Stomach (tissue), 9 donors: ENCODE results near the gene PRDM16. TPM values are rescaled to one million over a fixed set of nuclear protein-coding genes. Genes with fewer than 3 reads are reported as not detected.

Experiments used
- DNase-seq, 2 donors: peaks; one replicate each; pipeline versions ENCODE4 v3.0.0 to v3.0.0-alpha.2; 2013 to 2019
- H3K27ac ChIP-seq, 5 donors: fragments of 200-600 bp in 4 of 5; sonication (generic) in 4 of 5; one replicate each; pipeline ENCODE4 v1.5.1; 2013 to 2019; ENCODE audit warnings: mild to moderate bottlenecking in 1 of 5, moderate library complexity in 1 of 5
- H3K27me3 ChIP-seq, 3 donors: fragments of 200-600 bp; sonication (generic); one replicate each; pipeline ENCODE4 v1.5.1; 2017 to 2019; ENCODE audit warnings: mixed run types in 1 of 3
- H3K36me3 ChIP-seq, 4 donors: fragments of 200-600 bp; sonication (generic); 1 replicate in 3 of 4; 2 replicates in 1 of 4; pipeline ENCODE4 v1.5.1; 2016 to 2019
- H3K4me1 ChIP-seq, 4 donors: fragments of 200-600 bp; sonication (generic); one replicate each; pipeline ENCODE4 v1.5.1; 2016 to 2019
- H3K4me3 ChIP-seq, 4 donors: fragments of 200-600 bp; sonication (generic) in 3 of 4; one replicate each; pipeline ENCODE4 v1.5.1; 2016 to 2019; ENCODE audit warnings: mild to moderate bottlenecking in 1 of 4
- H3K9me3 ChIP-seq, 4 donors: fragments of 200-600 bp; sonication (generic); one replicate each; pipeline ENCODE4 v1.5.1; 2016 to 2019
- EP300 ChIP-seq: sonication (generic); formaldehyde crosslinking; IDR thresholded peaks from one replicate; pipeline ENCODE4 v1.6.1; 2017; ENCODE audit warnings: antibody characterized with exemption
- POLR2A ChIP-seq, 4 donors: fragments of 450-650 bp; IDR thresholded peaks; one replicate each; pipeline ENCODE4 v1.6.1; 2016; ENCODE audit warnings: antibody characterized with exemption in 4 of 4, control low read depth in 2 of 4, mild to moderate bottlenecking in 1 of 4, moderate library complexity in 1 of 4
- POLR2AphosphoS5 ChIP-seq, 3 donors: sonication (generic); formaldehyde crosslinking; IDR thresholded peaks; one replicate each; pipeline ENCODE4 v1.6.1; 2016; ENCODE audit warnings: antibody characterized with exemption in 3 of 3
- WGBS, 5 donors: extraction: QIAGEN DNeasy Blood & Tissue Kit in 3 of 5; methylation state at CpG; one replicate each; pipeline versions ENCODE4 v1.1.5 to v1.1.7; 2013 to 2018; 5-methylcytosine and 5-hydroxymethylcytosine counted together
- intact Hi-C: fragments of 100-400 bp; cut with DNase I; formaldehyde crosslinking; loops from one replicate; pipeline ENCODE4 v1.15.1; 2023; ENCODE audit warnings: low total_unique reads
- polyA plus RNA-seq, 3 donors: library from polyadenylated mRNA; stranded (reverse); fragments of 200-250 nt; gene quantifications; one replicate each; pipeline ENCODE4 v1.2.3, GENCODE V29; 2013
- total RNA-seq, 5 donors: library from RNA; depleted of rRNA; stranded (reverse); fragments of >200 nt; gene quantifications; one replicate each; pipeline versions ENCODE4 v1.1.0 to v1.2.3, GENCODE V29; 2014 to 2016
- TF ChIP-seq, protein P1 (sequence below), 7 experiments: fragments of 450-650 bp in 4 of 7; fragments of 200-600 bp in 3 of 7; sonication (generic) in 3 of 7; IDR thresholded peaks; one replicate each; pipeline ENCODE4 v1.5.1; 2016 to 2019; ENCODE audit warnings: antibody characterized with exemption in 7 of 7, control low read depth in 2 of 7, mild to moderate bottlenecking in 1 of 7
- donor health status: healthy with polysubstance abuse.
- donor health status: Bipolar disorder and iron deficiency.
- donor health status: healthy.

PRDM16 gene
- total and polyA plus RNA-seq, 8 donors = 0.29 to 222 (median 15.8) TPM

DNA sequence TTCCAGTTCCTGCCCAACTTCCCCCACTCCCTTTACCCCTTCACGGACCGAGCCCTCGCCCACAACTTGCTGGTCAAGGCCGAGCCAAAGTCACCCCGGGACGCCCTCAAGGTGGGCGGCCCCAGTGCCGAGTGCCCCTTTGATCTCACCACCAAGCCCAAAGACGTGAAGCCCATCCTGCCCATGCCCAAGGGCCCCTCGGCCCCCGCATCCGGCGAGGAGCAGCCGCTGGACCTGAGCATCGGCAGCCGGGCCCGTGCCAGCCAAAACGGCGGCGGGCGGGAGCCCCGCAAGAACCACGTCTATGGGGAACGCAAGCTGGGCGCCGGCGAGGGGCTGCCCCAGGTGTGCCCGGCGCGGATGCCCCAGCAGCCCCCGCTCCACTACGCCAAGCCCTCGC is 343.4 kb downstream of the PRDM16 start:
- H3K9me3 ChIP-seq = peaks cover 6 to 15% (median 12%) of the 10 kb centered on the region in 4 donors
- WGBS, 5 donors = 91 to 95% (median 94%) methylated on average over 28 to 33 of the region's 33 CpGs
- DNase-seq = no peak
- peaks cover 0 to 27% (median under 1%) of the 10 kb centered on the region in 4 donors for H3K4me1 ChIP-seq
- no peak overlapping the region for H3K27ac ChIP-seq
- peaks cover 0 to 55% (median 0%) of the 10 kb centered on the region in 3 donors for H3K27me3 ChIP-seq
- intact Hi-C loops = no loop called here
- TF ChIP-seq, protein P1, sequence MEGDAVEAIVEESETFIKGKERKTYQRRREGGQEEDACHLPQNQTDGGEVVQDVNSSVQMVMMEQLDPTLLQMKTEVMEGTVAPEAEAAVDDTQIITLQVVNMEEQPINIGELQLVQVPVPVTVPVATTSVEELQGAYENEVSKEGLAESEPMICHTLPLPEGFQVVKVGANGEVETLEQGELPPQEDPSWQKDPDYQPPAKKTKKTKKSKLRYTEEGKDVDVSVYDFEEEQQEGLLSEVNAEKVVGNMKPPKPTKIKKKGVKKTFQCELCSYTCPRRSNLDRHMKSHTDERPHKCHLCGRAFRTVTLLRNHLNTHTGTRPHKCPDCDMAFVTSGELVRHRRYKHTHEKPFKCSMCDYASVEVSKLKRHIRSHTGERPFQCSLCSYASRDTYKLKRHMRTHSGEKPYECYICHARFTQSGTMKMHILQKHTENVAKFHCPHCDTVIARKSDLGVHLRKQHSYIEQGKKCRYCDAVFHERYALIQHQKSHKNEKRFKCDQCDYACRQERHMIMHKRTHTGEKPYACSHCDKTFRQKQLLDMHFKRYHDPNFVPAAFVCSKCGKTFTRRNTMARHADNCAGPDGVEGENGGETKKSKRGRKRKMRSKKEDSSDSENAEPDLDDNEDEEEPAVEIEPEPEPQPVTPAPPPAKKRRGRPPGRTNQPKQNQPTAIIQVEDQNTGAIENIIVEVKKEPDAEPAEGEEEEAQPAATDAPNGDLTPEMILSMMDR (IDR thresholded peaks at IDR 0.05) = no peak
- TF ChIP-seq EP300 (no peak), POLR2AphosphoS5 (IDR thresholded peaks at IDR 0.05) (no peak), POLR2A (IDR thresholded peaks at IDR 0.05) (no peak)
- H3K36me3 ChIP-seq = peaks cover 0 to 22% (median 15%) of the 10 kb centered on the region in 4 donors
- H3K4me3 ChIP-seq = no peak overlapping the region

DNA sequence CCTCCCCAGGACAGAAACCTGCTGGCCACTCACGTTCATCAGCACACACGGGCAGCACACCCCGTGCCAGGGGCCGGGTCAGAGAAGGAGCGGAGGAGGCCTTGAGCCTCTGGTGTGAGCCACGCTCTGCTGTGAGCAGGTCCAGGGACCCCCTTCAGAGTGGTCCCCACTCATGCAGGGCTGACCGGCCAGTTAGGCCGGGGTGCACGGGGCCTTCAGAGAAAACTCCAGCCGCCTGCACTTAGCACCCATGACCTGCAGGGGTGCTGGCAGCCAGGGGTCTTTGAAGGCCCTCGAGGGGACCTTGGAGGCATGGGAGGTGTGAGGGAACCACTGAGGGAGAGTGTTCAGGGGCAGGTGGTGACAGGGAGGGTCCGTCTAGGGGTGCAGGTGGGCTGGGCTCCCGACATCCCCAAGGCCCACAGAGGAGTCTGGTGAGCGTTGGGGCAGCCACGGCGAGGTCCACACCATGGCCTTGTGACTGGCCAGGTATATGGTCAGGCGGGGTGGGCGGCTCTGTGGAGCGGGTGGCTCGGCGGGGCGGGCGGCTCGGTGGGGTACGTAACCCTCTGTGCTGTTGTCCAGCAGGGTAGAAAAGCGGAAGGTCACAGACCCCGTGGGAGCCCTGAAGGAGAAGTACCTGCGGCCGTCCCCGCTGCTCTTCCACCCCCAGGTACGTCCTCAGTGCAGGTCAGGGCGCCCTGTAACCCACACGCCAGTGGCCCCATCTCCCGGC is 345.1 kb downstream of the PRDM16 start:
- no peak for DNase-seq
- intact Hi-C loops = no loop called here

DNA sequence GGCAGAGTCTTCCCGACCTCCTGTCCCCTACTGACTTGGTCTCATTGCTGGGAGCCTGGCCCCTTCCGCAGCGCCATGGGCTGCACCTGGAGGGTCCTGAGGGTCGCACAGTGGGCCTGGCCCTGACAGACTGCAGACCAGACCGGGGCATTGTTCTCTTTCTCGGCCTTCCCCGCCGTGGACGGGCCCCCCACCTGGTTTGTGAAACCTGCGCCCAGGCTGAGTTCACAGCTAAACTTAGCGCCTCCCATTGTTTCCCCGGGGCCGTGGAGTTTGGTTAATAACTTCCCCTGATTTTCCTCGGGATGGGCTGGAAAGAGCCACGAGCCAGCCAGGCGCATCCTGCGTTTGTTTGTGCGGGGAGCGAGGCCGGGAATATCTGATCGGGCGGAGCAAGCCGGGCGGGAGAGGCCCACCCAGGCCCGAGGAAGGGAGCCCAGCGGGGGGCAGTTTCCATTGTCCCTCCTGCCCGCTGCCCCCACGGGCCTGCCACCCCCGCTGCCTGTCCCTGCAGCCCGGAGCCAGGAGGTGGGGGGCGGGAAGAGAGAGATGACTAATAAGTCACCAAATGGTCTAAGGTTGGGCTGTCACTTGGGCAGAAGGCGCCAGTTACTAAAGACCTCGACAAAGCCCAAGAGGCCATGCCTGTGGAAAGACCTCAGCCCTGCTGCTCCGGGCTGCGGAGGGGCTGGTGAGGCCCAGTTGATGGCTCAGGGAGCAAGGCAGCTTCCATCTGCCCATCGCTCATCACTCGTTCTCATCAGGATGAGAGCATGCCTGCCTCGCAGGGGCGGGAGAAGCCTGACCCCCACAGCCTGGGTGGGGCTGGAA is 346.5 kb downstream of the PRDM16 start:
- 70 to 80% (median 76%) methylated on average over 34 to 39 of the region's 39 CpGs for WGBS, 5 donors
- Histone ChIP-seq H3K4me1 (peaks cover 24 to 46% (median 27%) of the 10 kb centered on the region in 4 donors), H3K9me3 (peaks cover 6 to 16% (median 12%) of the 10 kb centered on the region in 4 donors), H3K4me3 (no peak overlapping the region), H3K27ac (peak overlapping the region in 3 of 5 donors; percentile 20 to 85 (median 84)), H3K27me3 (peaks cover 0 to 77% (median 0%) of the 10 kb centered on the region in 3 donors), H3K36me3 (peaks cover 0 to 20% (median 14%) of the 10 kb centered on the region in 4 donors)
- TF ChIP-seq POLR2A (IDR thresholded peaks at IDR 0.05) (no peak), POLR2AphosphoS5 (IDR thresholded peaks at IDR 0.05) (no peak), EP300 (no peak)
- TF ChIP-seq, protein P1 (IDR thresholded peaks at IDR 0.05) = no peak
- DNase-seq = no peak
- intact Hi-C loops = no loop called here

More for the DNA sequence above, 345.1 kb downstream of the PRDM16 start:
- WGBS, 5 donors = 94 to 97% (median 94%) methylated on average over 23 to 34 of the region's 34 CpGs
- no peak for TF ChIP-seq POLR2AphosphoS5 (IDR thresholded peaks at IDR 0.05)
- TF ChIP-seq, protein P1 (IDR thresholded peaks at IDR 0.05) = no peak
- TF ChIP-seq EP300 = no peak
- TF ChIP-seq POLR2A (IDR thresholded peaks at IDR 0.05) = no peak
- peaks cover 0 to 20% (median 14%) of the 10 kb centered on the region in 4 donors for H3K36me3 ChIP-seq
- H3K4me1 ChIP-seq = peaks cover 11 to 39% (median 18%) of the 10 kb centered on the region in 4 donors
- H3K27ac ChIP-seq = peak overlapping the region in 1 of 5 donors; percentile 14
- peaks cover 6 to 16% (median 12%) of the 10 kb centered on the region in 4 donors for H3K9me3 ChIP-seq
- H3K4me3 ChIP-seq = no peak overlapping the region
- H3K27me3 ChIP-seq = peaks cover 0 to 73% (median 0%) of the 10 kb centered on the region in 3 donors

DNA sequence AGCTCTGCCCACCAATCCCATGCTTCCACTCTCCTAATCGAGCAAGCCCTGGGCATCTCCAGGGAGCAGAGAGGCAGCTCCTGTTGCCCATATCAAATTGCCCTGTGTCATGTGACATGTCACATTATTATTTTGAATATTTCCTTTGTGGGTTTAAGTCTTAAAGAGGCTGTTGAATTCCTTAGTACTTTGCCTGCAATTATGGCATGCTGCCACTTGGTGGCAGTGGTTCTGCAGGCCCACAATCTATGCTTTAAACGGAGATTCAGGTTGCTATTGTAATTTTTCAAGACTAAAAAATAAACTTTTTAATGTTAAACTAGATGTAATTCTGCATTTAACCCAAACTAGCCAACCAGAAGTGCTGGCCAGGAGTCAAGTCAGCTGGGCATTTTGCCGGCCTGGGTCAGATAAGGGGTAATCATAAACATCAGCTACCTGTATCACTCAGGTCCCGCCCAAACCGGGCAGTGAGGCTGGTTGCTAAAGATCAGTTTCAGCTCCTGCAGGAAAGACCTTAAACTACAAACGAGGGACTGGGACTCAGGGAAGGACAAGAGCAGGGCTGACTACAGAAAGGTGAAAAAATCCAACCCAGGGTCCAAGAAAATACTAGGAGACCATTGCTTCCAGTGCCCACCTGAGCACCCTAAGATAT is 348.2 kb downstream of the PRDM16 start:
- H3K27me3 ChIP-seq = peaks cover 0 to 66% (median 0%) of the 10 kb centered on the region in 3 donors
- H3K36me3 ChIP-seq = peaks cover 0 to 12% (median 9%) of the 10 kb centered on the region in 4 donors
- 43 to 69% (median 60%) methylated on average over 6 of the region's 6 CpGs for WGBS, 5 donors
- intact Hi-C loops = no loop called here
- H3K4me1 ChIP-seq = peaks cover 39 to 63% (median 43%) of the 10 kb centered on the region in 4 donors
- TF ChIP-seq, protein P1 (IDR thresholded peaks at IDR 0.05) = peak in 3 of 7 experiments; percentile 20 to 33 (median 29)
- TF ChIP-seq POLR2A (IDR thresholded peaks at IDR 0.05) (no peak), POLR2AphosphoS5 (IDR thresholded peaks at IDR 0.05) (peak in 2 of 3 donors; percentile 44 to 51), EP300 (no peak)
- peak overlapping the region; percentile 80 to 89 (median 84) for H3K27ac ChIP-seq
- peaks cover 6 to 16% (median 12%) of the 10 kb centered on the region in 4 donors for H3K9me3 ChIP-seq
- peak in 1 of 2 donors; percentile 81 for DNase-seq
- no peak overlapping the region for H3K4me3 ChIP-seq
